K562 (cell line): ENCODE data around the gene FCGR3B. TPM values are rescaled to one million over a fixed set of nuclear protein-coding genes. Genes with fewer than 3 reads are reported as not detected.
"Not testable (repeated sequence)": the region's sequence is repeated elsewhere in the genome, so short reads cannot be mapped to it uniquely, and the experiment has no call there.

Experiments
- ATAC-seq: fragments of 200-7000 bp; cut with Tn5 transposase; 3 replicates; pipeline ENCODE4 v1.9.1; 2020; ENCODE audit warnings: moderate library complexity
- BruUV-seq: library from RNA; stranded (reverse); fragments of 400-500 nt; replicated peaks from 2 replicates; lab custom pipeline; 2021; lab: Mats Ljungman, UMichigan
- CTCF ChIA-PET: fragments of 300-600 bp; formaldehyde crosslinking; extraction: SDS; loops from one replicate; lab custom pipeline; 2021; ENCODE audit warnings: low intra/inter-chr PET ratio; lab: Yijun Ruan, JAX
- POLR2A ChIA-PET: fragments of 300-600, 350-650 bp; sonication (Branson Sonifier 250); formaldehyde crosslinking; extraction: SDS; loops from one replicate; lab custom pipeline; 2021; ENCODE audit warnings: antibody characterized with exemption, inconsistent platforms; lab: Yijun Ruan, JAX
- DNase-seq, 4 experiments: peaks; one replicate each; pipeline versions ENCODE4 v3.0.0 to v3.0.0-alpha.2; 2011 to 2018; ENCODE audit warnings: low spot score in 3 of 4, mixed read lengths in 3 of 4; ENCODE audit errors: extremely low read depth in 1 of 4
- FAIRE-seq: peaks from 2 replicates; lab custom pipeline; 2011; peaks lifted over from hg19 to GRCh38; lab: Jason Lieb, UNC
- H2AFZ ChIP-seq: 2 replicates; pipeline ENCODE4 v1.6.0; 2011; ENCODE audit warnings: low read depth, low read length, control low read depth, inconsistent platforms
- H3K27ac ChIP-seq: fragments of 200-600 bp; 3 replicates; pipeline ENCODE4 v1.8.0; 2011; ENCODE audit warnings: low read depth, mild to moderate bottlenecking, control low read depth, inconsistent platforms, low read length, moderate library complexity, mixed read lengths; ENCODE audit errors: extremely low read depth
- H3K27me3 ChIP-seq, 2 experiments: fragments of 300-600 bp in 1 of 2; 2 replicates in 1 of 2; 3 replicates in 1 of 2; pipeline versions ENCODE4 v1.6.0 to v1.8.0; 2011; ENCODE audit warnings: inconsistent platforms in 2 of 2, low read length in 2 of 2, mild to moderate bottlenecking in 1 of 2, mixed read lengths in 1 of 2, moderate library complexity in 1 of 2; ENCODE audit not compliant: control insufficient read depth in 2 of 2, insufficient read depth in 2 of 2
- H3K36me3 ChIP-seq: fragments of 300-600 bp; 3 replicates; pipeline ENCODE4 v1.8.0; 2011; ENCODE audit warnings: mild to moderate bottlenecking, low read length, inconsistent platforms; ENCODE audit not compliant: control insufficient read depth, insufficient read depth
- H3K4me1 ChIP-seq, 2 experiments: fragments of 200-600 bp in 1 of 2; replicated peaks in 1 of 2; 2 replicates in 1 of 2; 3 replicates in 1 of 2; pipeline versions ENCODE4 v1.5.1 to v1.8.0; 2011; ENCODE audit warnings: inconsistent platforms in 2 of 2, low read length in 2 of 2, mild to moderate bottlenecking in 1 of 2, mixed read lengths in 1 of 2, moderate library complexity in 1 of 2; ENCODE audit not compliant: control insufficient read depth in 2 of 2, insufficient read depth in 2 of 2
- H3K4me2 ChIP-seq: 2 replicates; pipeline ENCODE4 v1.6.1; 2011; ENCODE audit warnings: low read length, control low read depth, inconsistent platforms, mixed read lengths; ENCODE audit not compliant: insufficient read depth
- H3K4me3 ChIP-seq: fragments of 200-600 bp; sonication (generic), shearing (Covaris generic); 2 replicates; pipeline ENCODE4 v1.5.1; 2016; ENCODE audit warnings: control low read depth, inconsistent platforms
- H3K79me2 ChIP-seq: fragments of 200-600 bp; 3 replicates; pipeline ENCODE4 v1.8.0; 2011; ENCODE audit warnings: low read length, inconsistent platforms; ENCODE audit not compliant: control insufficient read depth, insufficient read depth
- H3K9ac ChIP-seq, 2 experiments: 2 replicates each; pipeline versions ENCODE4 v1.6.0 to v1.6.1; 2011; ENCODE audit warnings: low read depth in 2 of 2, low read length in 2 of 2, control low read depth in 1 of 2, inconsistent platforms in 1 of 2, mild to moderate bottlenecking in 1 of 2, mixed read lengths in 1 of 2; ENCODE audit not compliant: insufficient read depth in 1 of 2
- H3K9me1 ChIP-seq: one replicate; pipeline ENCODE4 v1.6.0; 2011; ENCODE audit warnings: inconsistent platforms, mild to moderate bottlenecking, low read length, moderate library complexity; ENCODE audit not compliant: control insufficient read depth, insufficient read depth
- H3K9me3 ChIP-seq: replicated peaks from 2 replicates; pipeline ENCODE4 v1.5.1; 2011; ENCODE audit warnings: low read depth, low read length, inconsistent platforms; ENCODE audit not compliant: control insufficient read depth, insufficient read depth
- H4K20me1 ChIP-seq: replicated peaks from 2 replicates; pipeline ENCODE4 v1.6.1; 2011; ENCODE audit warnings: low read length, inconsistent platforms, mixed read lengths; ENCODE audit not compliant: control insufficient read depth, insufficient read depth
- ATF3 ChIP-seq, 2 experiments: fragments of 450-650 bp in 1 of 2; sonication (generic) in 1 of 2; formaldehyde crosslinking in 1 of 2; IDR thresholded peaks in 1 of 2; conservative IDR thresholded peaks in 1 of 2; 2 replicates each; pipeline versions ENCODE4 v1.6.1 to v1.8.1; 2016 to 2023; ENCODE audit warnings: mild to moderate bottlenecking in 2 of 2, moderate library complexity in 2 of 2, inconsistent platforms in 1 of 2, missing genetic modification reagents in 1 of 2
- ATF7 ChIP-seq: fragments of 450-650 bp; IDR thresholded peaks from 2 replicates; pipeline ENCODE4 v1.7.1; 2014; ENCODE audit warnings: mild to moderate bottlenecking, moderate library complexity
- C11orf30 ChIP-seq: fragments of 450-650 bp; IDR thresholded peaks from 2 replicates; pipeline ENCODE4 v1.6.1; 2016; ENCODE audit warnings: low read depth, mild to moderate bottlenecking
- CTBP1 ChIP-seq: fragments of 450-650 bp; IDR thresholded peaks from 2 replicates; pipeline ENCODE4 v1.6.1; 2016; ENCODE audit warnings: borderline replicate concordance
- HMBOX1 ChIP-seq: sonication (generic); IDR thresholded peaks from 2 replicates; pipeline ENCODE4 v1.6.1; 2016
- SMARCA4 ChIP-seq: fragments of 450-650 bp; IDR thresholded peaks from 2 replicates; pipeline ENCODE4 v1.6.1; 2016
- ZNF175 ChIP-seq: fragments of 200-800 bp; sonication (Bioruptor generic); IDR thresholded peaks from 2 replicates; pipeline ENCODE4 v1.6.1; 2016; ENCODE audit warnings: low read depth, mild to moderate bottlenecking, missing genetic modification characterization, missing compliant biosample characterization
- WGBS: fragments of 100-300 bp; shearing (Covaris generic); methylation state at CpG from one replicate; pipeline ENCODE4 v1.1.6; 2016; ENCODE audit warnings: low coverage, mixed read lengths; ENCODE audit not compliant: insufficient coverage; ENCODE audit errors: missing lambda C conversion rate; 5-methylcytosine and 5-hydroxymethylcytosine counted together
- in situ Hi-C: fragments of 300-500 bp; cut with MboI; formaldehyde crosslinking; loops from 4 replicates; pipeline ENCODE4 v1.15.0; 2018; ENCODE audit warnings: inconsistent platforms, mixed read lengths
- intact Hi-C: fragments of 100-400 bp; cut with micrococcal nuclease; formaldehyde crosslinking; loops from 2 replicates; pipeline ENCODE4 v1.14.2; 2022
- polyA plus RNA-seq, 8 experiments: library from polyadenylated mRNA; depleted of rRNA in 4 of 8; stranded (reverse) in 5 of 8; unstranded in 3 of 8; fragments of >200 nt; fragmentation: Nextera tagmentation in 2 of 8; fragmentation: Illumina TruSeq in 1 of 8; extraction: Ambion mirVana in 2 of 8; extraction: Trizol in 1 of 8; gene quantifications; 2 replicates each; pipeline versions ENCODE4 v1.2.1 to v1.2.3, GENCODE V29; 2011 to 2014; ENCODE audit warnings: inconsistent platforms in 1 of 8, missing spikeins in 1 of 8
- total RNA-seq, 7 experiments: library from RNA; depleted of rRNA in 6 of 7; stranded (reverse); fragments of >200 nt in 6 of 7; fragmentation: Illumina TruSeq in 2 of 7; extraction: Trizol in 2 of 7; gene quantifications; 2 replicates each; pipeline versions ENCODE4 v1.2.1 to v1.2.3, GENCODE V29; 2011 to 2021; ENCODE audit warnings: low replicate concordance in 1 of 7
- TF ChIP-seq, protein P1 (sequence below), 2 experiments: IDR thresholded peaks in 1 of 2; conservative IDR thresholded peaks in 1 of 2; 2 replicates each; pipeline ENCODE4 v1.6.1; 2016; ENCODE audit warnings: low read depth in 2 of 2, mild to moderate bottlenecking in 1 of 2, missing compliant biosample characterization in 1 of 2, missing genetic modification characterization in 1 of 2, moderate library complexity in 1 of 2

Gene FCGR3B
- total and polyA plus RNA-seq, 9 of the 15 experiments (the other 6 are each of a cell fraction or from before 2014, with no cell fraction given), result 0.18 to 1.1 (median 0.40) TPM

DNA sequence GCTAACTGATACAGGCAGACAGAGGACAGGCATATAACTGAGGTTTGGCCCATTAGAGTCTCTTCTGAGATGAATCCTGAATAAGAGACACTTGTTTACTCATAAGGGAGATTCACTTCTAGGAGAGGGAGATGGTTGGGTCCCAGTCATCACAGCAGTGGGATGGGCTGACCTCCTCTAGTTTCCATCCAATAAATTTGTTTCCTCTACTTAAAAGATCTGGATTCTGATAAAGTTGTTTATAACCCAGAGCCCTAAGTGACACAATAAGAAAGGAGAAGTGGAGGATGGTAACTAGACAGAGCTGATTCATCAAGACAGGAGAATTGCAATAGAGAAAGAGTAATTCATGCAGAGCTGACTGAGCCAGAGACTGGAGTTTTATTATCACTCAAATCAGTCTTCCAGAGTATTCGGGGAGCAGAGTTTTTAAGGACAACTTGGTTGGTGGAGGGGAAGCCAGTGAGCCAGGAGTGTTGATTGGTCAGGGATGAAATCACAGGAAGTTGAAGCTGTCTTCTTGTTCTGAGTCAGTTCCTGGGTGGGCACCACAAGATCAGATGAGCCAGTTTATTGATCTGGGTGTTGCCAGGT lies 5.3 kb upstream of the FCGR3B start:
- WGBS, result 0% methylated on average over 1 of the region's 1 CpG
- H3K9me3 ChIP-seq; H4K20me1 ChIP-seq; H3K27me3 ChIP-seq; H3K9ac ChIP-seq; H3K4me3 ChIP-seq; intact Hi-C loops; FAIRE-seq; H2AFZ ChIP-seq; H3K9me1 ChIP-seq; H3K36me3 ChIP-seq; BruUV-seq; H3K79me2 ChIP-seq; CTCF ChIA-PET; POLR2A ChIA-PET; H3K4me2 ChIP-seq; H3K27ac ChIP-seq; TF ChIP-seq ATF3 (CRISPR knock-in tag; conservative IDR thresholded peaks at IDR 0.05): not testable (repeated sequence)
- peaks cover 4 to 26% of the 10 kb centered on the region in 2 experiments; a peak in 4 of 5 replicates for H3K4me1 ChIP-seq
- in situ Hi-C loops, result loop anchor here (5.0 kb wide), 1 partner anchor 79 kb away; no protein-coding TSS in a partner anchor
- peak; percentile 39 for ATAC-seq
- DNase-seq, result peak in 2 of 4 experiments; percentile 4 to 25
- peak; percentile 63; the same call in 1 of the 2 replicates for TF ChIP-seq CTBP1
- peak; percentile 44; the same call in 1 of the 2 replicates for TF ChIP-seq SMARCA4
- TF ChIP-seq C11orf30, result peak; percentile 32; the same call in 1 of the 2 replicates
- peak; percentile 55; the same call in 1 of the 2 replicates for TF ChIP-seq ATF3 (IDR thresholded peaks at IDR 0.05)
- 0 out of 2 replicates have a peak, but pooled peaks have one; percentile 23 for TF ChIP-seq ZNF175
- TF ChIP-seq HMBOX1, result peak; percentile 55
- TF ChIP-seq, protein P1, sequence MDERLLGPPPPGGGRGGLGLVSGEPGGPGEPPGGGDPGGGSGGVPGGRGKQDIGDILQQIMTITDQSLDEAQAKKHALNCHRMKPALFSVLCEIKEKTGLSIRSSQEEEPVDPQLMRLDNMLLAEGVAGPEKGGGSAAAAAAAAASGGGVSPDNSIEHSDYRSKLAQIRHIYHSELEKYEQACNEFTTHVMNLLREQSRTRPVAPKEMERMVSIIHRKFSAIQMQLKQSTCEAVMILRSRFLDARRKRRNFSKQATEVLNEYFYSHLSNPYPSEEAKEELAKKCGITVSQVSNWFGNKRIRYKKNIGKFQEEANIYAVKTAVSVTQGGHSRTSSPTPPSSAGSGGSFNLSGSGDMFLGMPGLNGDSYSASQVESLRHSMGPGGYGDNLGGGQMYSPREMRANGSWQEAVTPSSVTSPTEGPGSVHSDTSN (CRISPR knock-in tag; IDR thresholded peaks at IDR 0.05; ENCODE audit: low read depth), result not testable (repeated sequence)
- TF ChIP-seq, protein P1 (tag; conservative IDR thresholded peaks at IDR 0.05; ENCODE audit: low read depth), result peak; percentile 66
- TF ChIP-seq ATF7, result peak; percentile 55; the same call in 1 of the 2 replicates
